Gastrocnemius medialis (tissue), 4 donors: ENCODE data around the gene NLGN2.

Experiments used
- POLR2A ChIP-seq, 2 donors: fragments of 450-650 bp; IDR thresholded peaks; one replicate each; pipeline ENCODE4 v1.6.1; 2017; ENCODE audit warnings: antibody characterized with exemption in 2 of 2, mild to moderate bottlenecking in 2 of 2, moderate library complexity in 2 of 2
- TF ChIP-seq, protein P1 (sequence below), 5 experiments: fragments of 450-650 bp in 3 of 5; fragments of 200-600 bp in 2 of 5; sonication (generic) in 2 of 5; IDR thresholded peaks in 4 of 5; conservative IDR thresholded peaks in 1 of 5; 1 replicate in 4 of 5; 2 replicates in 1 of 5; pipeline ENCODE4 v1.5.1; 2016 to 2019; ENCODE audit warnings: antibody characterized with exemption in 5 of 5, mild to moderate bottlenecking in 3 of 5, moderate library complexity in 3 of 5

- TF ChIP-seq, protein P1, sequence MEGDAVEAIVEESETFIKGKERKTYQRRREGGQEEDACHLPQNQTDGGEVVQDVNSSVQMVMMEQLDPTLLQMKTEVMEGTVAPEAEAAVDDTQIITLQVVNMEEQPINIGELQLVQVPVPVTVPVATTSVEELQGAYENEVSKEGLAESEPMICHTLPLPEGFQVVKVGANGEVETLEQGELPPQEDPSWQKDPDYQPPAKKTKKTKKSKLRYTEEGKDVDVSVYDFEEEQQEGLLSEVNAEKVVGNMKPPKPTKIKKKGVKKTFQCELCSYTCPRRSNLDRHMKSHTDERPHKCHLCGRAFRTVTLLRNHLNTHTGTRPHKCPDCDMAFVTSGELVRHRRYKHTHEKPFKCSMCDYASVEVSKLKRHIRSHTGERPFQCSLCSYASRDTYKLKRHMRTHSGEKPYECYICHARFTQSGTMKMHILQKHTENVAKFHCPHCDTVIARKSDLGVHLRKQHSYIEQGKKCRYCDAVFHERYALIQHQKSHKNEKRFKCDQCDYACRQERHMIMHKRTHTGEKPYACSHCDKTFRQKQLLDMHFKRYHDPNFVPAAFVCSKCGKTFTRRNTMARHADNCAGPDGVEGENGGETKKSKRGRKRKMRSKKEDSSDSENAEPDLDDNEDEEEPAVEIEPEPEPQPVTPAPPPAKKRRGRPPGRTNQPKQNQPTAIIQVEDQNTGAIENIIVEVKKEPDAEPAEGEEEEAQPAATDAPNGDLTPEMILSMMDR (IDR thresholded peaks at IDR 0.05 in 4 of 5, conservative IDR thresholded peaks at IDR 0.05 in 1 of 5) = no peak
- no peak for TF ChIP-seq POLR2A (IDR thresholded peaks at IDR 0.05)
Observed at GRCh38 chr17:7468290-7468689, 60.6 kb downstream of the NLGN2 start.
